Stimulated activated CD4-positive, alpha-beta T cell treated with anti-CD3 and anti-CD28 coated beads, Interleukin-15, amount 100 ng/mL, for 48 hours (primary cell): ENCODE measurements around the gene MOSPD2.

Experiments used
- DNase-seq, 2 donors: peaks; one replicate each; pipeline ENCODE4 v3.0.0-alpha.2; 2020; ENCODE audit warnings: low read depth in 2 of 2

Gene MOSPD2

GRCh38 chrX:14872851-14873675, at the start of gene MOSPD2, which contains the start of gene FANCB:
TSS of gene MOSPD2 (plus strand) at chrX:14873421. CDS start at chrX:14873529, 108 bp downstream.
TSS of gene FANCB (minus strand) at chrX:14873069. CDS start at chrX:14865510, 7,559 bp downstream.
- peak; percentile 87 to 88 for DNase-seq

GRCh38 chrX:14825851-14826250, 47.4 kb upstream of the MOSPD2 start:
- no peak for DNase-seq

GRCh38 chrX:14826319-14826718, 46.9 kb upstream of the MOSPD2 start:
- DNase-seq = no peak

GRCh38 chrX:14829643-14830042, 43.6 kb upstream of the MOSPD2 start:
- DNase-seq = no peak

GRCh38 chrX:14832151-14832550, 41.1 kb upstream of the MOSPD2 start:
- no peak for DNase-seq

DNA sequence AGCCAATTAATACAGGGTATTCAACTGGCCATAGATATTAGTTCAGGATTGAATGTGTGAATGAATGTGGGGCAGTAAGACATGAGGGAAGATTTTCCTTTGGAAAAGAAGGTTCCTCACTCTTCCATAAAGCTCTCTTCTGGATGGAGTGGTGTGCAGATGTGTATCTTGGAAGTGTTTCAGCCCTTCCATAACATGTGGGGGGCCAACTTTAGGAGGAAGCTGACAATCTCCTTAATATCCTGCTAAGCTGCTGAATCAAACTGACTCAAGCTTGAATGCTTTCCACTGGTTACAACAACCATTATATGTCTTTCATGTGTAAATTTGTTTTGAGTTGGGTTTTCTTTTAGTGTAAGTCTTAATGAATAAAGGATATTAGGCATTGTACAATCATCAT, 40.6 kb upstream of the MOSPD2 start:
- DNase-seq = no peak

DNA sequence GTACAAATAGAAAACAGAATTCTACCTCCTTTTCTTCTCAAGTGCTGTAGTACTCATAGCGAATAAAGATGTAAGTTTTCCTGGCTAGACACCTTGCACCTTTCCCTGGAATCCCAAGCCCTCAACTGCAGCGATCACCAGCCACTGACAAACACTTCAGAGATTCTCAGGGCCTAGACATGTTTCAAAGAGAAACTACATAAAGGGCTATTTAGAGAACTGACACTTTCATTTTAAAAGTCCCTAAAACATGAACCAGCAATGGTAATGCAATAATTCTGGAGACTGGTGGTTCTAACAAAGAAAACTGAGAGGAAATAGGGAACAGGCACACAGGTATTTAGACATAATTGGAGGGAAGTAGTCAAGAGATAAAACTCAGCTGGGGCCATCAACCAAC, 36.1 kb upstream of the MOSPD2 start:
- no peak for DNase-seq

GRCh38 chrX:14843666-14844065, 29.6 kb upstream of the MOSPD2 start:
- DNase-seq = no peak

- no peak for DNase-seq
Observed at GRCh38 chrX:14851526-14851925, 21.7 kb upstream of the MOSPD2 start.

DNA sequence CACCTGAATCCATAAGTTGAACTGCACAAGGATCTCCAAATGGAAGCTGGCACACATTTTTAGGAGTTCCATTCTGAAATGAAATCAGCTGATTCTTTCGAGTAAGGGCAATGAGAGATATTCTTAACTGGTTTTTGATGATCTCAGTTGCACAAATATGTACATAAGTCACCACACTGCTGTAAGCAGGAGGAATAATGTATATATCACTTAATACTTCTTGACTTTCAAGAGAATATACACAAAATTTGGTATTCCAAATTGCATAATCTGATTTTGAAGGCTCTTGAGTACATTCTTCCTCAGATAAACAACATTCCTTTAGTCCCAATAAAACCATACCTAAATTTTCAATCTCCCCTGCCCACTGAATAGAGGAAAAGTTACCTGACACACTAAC, 8.6 kb upstream of the MOSPD2 start:
- no peak for DNase-seq

DNA sequence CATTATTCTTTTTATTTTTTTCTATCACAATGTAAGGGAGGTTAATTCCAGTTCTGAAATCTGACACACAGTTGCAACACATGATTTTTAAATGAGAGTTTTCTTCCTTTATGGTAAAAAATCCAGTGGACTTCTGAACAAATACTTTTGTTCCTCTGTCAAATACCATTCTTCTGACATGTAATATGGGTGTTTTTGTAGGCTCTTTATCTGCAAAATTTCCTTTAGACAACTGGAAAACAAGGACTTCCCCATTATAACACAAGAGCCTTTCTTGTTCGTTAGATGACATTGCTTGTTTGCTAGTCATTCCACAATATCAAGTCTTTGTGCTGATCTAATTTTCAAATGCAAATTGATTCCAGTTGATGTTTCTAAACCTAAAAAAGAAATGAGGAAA, 8.0 kb upstream of the MOSPD2 start:
- no peak for DNase-seq

DNA sequence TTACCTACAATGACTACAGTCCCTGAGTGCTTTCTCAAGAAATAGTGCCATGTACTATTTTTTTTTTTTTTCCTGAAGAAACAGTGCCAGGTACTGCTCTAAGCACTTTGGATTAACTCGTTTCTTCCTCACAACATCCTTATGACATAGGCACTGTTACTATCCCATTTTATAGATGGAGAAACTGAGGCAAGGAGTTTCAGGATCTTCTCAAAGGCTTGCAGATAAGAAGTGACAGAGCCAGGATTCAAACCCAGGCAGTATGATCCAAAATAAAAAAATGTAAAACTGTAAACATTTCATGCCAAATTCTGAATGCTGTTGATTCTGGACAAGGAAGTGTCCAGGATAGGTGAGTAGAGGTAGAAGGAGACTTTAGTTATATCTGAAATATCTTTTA, 1.5 kb upstream of the MOSPD2 start:
- no peak for DNase-seq

GRCh38 chrX:14872355-14872754, 866 bp upstream of the MOSPD2 start:
- no peak for DNase-seq

DNA sequence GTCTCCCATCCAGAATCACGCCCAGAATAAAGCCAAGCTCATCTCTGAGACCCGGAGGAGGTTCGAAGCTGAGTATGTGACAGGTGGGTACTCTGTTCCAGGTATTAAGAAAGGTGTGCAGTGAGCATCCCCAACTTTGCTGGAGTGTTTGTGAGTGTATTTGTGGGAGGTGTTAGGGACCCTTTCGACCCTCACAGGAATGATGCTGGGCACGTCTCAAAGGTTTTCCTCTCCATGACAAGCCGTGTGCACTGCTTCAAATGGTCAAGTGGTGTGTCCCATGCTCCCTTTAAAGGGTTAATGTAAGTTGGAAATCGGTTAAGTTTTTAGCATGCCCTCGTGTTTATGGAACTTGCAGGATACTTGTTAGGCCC, 442 bp downstream of the MOSPD2 start:
- DNase-seq = no peak

GRCh38 chrX:14875624-14876023, 2.4 kb downstream of the MOSPD2 start:
- DNase-seq = no peak

DNA sequence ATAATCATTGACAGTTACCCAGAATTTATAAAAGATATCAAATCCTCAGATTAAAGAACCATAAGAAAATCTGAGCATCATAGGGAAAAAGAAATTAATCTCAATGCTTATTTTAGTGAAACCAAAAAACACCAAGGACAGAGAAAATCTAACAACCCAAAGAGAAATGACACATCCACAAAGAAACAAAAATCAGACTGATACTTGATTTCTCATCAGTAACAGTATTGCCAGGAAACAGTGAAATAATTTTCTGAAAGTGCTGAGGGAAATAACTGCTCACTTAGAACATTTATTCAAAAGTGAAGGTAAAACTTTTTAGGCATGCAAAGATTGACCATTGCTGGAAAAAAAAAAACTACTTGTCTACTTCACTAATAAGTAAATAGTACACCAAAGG, 10.6 kb downstream of the MOSPD2 start:
- DNase-seq = no peak

GRCh38 chrX:14884714-14885113, 11.5 kb downstream of the MOSPD2 start:
- no peak for DNase-seq

GRCh38 chrX:14886252-14886651, 13.0 kb downstream of the MOSPD2 start:
- DNase-seq = no peak

DNA sequence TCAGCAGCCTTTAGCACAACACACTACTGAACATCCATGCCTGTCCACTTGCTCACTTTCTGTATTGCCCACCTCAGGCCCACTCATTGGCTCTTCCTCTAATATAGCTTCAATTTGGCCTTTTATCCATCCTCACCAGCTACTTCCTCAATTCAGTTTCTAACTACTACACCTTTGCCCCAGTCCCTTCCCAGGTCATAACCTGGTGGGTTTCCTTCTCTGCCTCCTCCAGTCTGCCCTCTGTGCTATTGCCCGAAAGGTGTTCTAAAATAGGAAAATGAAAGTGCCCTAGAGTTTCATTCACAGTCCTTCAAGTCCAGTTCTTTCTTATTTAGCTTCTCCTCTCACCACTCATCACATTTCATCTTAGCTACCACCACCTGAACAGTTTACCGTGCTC, 23.1 kb downstream of the MOSPD2 start:
- DNase-seq = no peak

GRCh38 chrX:14897042-14897441, 23.8 kb downstream of the MOSPD2 start:
- no peak for DNase-seq

DNA sequence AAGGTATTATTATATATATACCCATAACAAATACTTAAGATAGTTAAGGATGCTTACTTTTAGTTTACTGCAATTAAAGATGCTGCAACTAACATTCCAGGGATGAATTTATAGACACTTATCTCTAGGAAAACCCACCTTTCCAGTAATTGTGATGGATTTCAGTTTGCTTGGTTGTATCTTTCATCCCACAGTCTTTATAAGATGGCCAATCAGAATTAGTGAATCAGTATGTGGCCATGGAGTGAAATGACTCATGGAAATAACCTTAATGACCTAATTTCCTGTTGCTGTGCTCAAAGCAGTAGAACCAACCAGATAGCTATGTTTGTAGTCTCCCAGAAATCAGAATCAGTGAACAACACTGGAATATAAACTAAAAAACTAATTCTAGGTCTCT, 26.4 kb downstream of the MOSPD2 start:
- no peak for DNase-seq

GRCh38 chrX:14902537-14902936, 29.3 kb downstream of the MOSPD2 start:
- no peak for DNase-seq

- DNase-seq = no peak
Observed at GRCh38 chrX:14903891-14904290, 30.7 kb downstream of the MOSPD2 start.

DNA sequence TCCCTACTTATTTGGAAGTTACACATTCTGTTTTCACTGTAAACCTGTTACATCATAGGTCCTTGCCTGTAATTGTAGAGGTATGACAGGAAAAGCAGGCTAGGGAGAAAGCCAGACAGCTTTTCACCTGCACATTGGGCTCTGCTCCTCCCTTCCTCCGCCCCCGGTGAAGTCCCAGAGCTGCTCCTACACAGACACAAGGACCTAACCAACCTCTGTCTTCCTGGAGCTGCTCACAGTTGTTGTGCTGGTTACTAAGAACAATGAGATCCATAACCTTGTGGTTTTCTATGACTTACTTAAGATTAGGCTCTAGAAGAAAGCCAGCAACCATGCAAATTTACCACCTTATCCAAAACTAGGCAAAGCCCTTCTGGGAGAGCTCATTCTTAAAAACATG, 40.0 kb downstream of the MOSPD2 start:
- no peak for DNase-seq
